GM12891 (cell line): Measurements from ENCODE around the gene ELMOD2.
A peak's percentile ranks its signal among the peaks of the same experiment; 100 is the strongest.

Source experiments
- PAX5 ChIP-seq: IDR thresholded peaks from 2 replicates; pipeline ENCODE4 v1.6.1; 2011; ENCODE audit warnings: low read length, moderate library complexity, mild to moderate bottlenecking; ENCODE audit not compliant: insufficient read depth, severe bottlenecking
- POLR2A ChIP-seq: IDR thresholded peaks from 2 replicates; pipeline ENCODE4 v1.6.1; 2011; ENCODE audit warnings: low read depth, low read length, control low read depth
- POLR2AphosphoS5 ChIP-seq: IDR thresholded peaks from 2 replicates; pipeline ENCODE4 v1.6.1; 2011; ENCODE audit warnings: low read depth, low read length, control low read depth
- POU2F2 ChIP-seq: IDR thresholded peaks from 2 replicates; pipeline ENCODE4 v1.6.1; 2011; ENCODE audit warnings: low read depth, mild to moderate bottlenecking, control low read depth, low read length, moderate library complexity
- SPI1 ChIP-seq: IDR thresholded peaks from 2 replicates; pipeline ENCODE4 v1.6.1; 2011; ENCODE audit warnings: low read depth, low read length, control low read depth
- TAF1 ChIP-seq: IDR thresholded peaks from 2 replicates; pipeline ENCODE4 v1.6.1; 2011; ENCODE audit warnings: low read depth, low read length, control low read depth

DNA sequence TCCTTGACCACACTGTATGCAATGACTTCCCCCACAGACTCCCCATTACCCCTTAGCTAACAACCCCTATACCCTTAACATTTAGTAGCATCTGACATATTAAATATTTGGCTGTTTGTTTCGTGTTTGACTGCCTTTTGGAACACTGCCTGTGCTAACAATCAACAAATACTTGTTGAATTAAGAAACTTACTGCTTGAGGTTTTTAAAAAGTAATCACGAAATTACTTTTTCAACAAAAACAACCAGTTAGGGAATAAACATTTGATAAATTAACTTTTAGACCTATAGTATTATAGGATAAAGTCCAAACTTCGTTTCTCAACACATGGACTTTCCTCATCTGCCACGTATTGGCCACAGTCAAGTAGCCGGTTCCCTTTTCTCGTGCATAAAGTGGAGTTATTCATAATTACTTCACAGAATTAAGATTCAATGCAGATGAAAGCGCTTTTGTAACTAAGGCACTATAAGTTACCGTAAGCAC is 555 bp upstream of the ELMOD2 start:
- TF ChIP-seq POLR2AphosphoS5: no peak
- TF ChIP-seq SPI1: peak; percentile 62
- no peak for TF ChIP-seq POLR2A
- TF ChIP-seq TAF1: no peak
- TF ChIP-seq POU2F2: no peak
- no peak for TF ChIP-seq PAX5
